Measurements from ENCODE around the gene PDCL2.
"Not testable (repeated sequence)": the region's sequence is repeated elsewhere in the genome, so short reads cannot be mapped to it uniquely, and the experiment has no call there.

PDCL2 gene

GRCh38 chr4:55560096-55560495 lies 31.9 kb downstream of the PDCL2 start:
- no peak for TF ChIP-seq ZNF274 (IDR thresholded peaks at IDR 0.05; ENCODE audit: low read depth, low read length)

GRCh38 chr4:55554453-55555030 lies 37.5 kb downstream of the PDCL2 start:
- TF ChIP-seq ZNF274 (IDR thresholded peaks at IDR 0.05; ENCODE audit: low read depth, low read length), result no peak
- H3K4me3 ChIP-seq (ENCODE audit: low read length), result no peak overlapping the region

More at GRCh38 chr4:55560096-55560495, 31.9 kb downstream of the PDCL2 start:
- no peak overlapping the region for H3K4me3 ChIP-seq (ENCODE audit: low read length)

- H3K4me3 ChIP-seq (ENCODE audit: low read length), result peak overlapping the region; percentile 46; the same call in 1 of the 2 replicates
- TF ChIP-seq ZNF274 (IDR thresholded peaks at IDR 0.05; ENCODE audit: low read depth, low read length), result no peak
These were observed 38.4 kb downstream of the PDCL2 start for GRCh38 chr4:55553441-55554201.

- not testable (repeated sequence) for H3K4me3 ChIP-seq (ENCODE audit: low read length)
These were observed 40.1 kb downstream of the PDCL2 start for GRCh38 chr4:55551964-55552363.

- TF ChIP-seq ZNF274 (IDR thresholded peaks at IDR 0.05; ENCODE audit: low read depth, low read length), result no peak
- no peak overlapping the region for H3K4me3 ChIP-seq (ENCODE audit: low read length)
These were observed 42.2 kb downstream of the PDCL2 start for GRCh38 chr4:55549888-55550287.

- TF ChIP-seq ZNF274 (IDR thresholded peaks at IDR 0.05; ENCODE audit: low read depth, low read length), result no peak
- no peak overlapping the region for H3K4me3 ChIP-seq (ENCODE audit: low read length)
These were observed 44.1 kb downstream of the PDCL2 start for GRCh38 chr4:55547918-55548317.

- no peak for TF ChIP-seq ZNF274 (IDR thresholded peaks at IDR 0.05; ENCODE audit: low read depth, low read length)
- H3K4me3 ChIP-seq (ENCODE audit: low read length), result peak overlapping the region; percentile 90
These were observed 44.6 kb downstream of the PDCL2 start for GRCh38 chr4:55547466-55547770.

- no peak for TF ChIP-seq ZNF274 (IDR thresholded peaks at IDR 0.05; ENCODE audit: low read depth, low read length)
- peak within 1 kb of the TSS; percentile 90 for H3K4me3 ChIP-seq (ENCODE audit: low read length)
These were observed 45.1 kb downstream of the PDCL2 start, which contains the start of gene CLOCK for GRCh38 chr4:55546756-55547465. Gene CLOCK (minus strand): TSS chr4:55546909. CDS start chr4:55482785, 64,124 bp downstream.

- no peak for TF ChIP-seq ZNF274 (IDR thresholded peaks at IDR 0.05; ENCODE audit: low read depth, low read length)
- peak overlapping the region; percentile 90 for H3K4me3 ChIP-seq (ENCODE audit: low read length)
These were observed 45.6 kb downstream of the PDCL2 start for GRCh38 chr4:55546506-55546755.

GRCh38 chr4:55545641-55546505 lies 46.2 kb downstream of the PDCL2 start:
- peak overlapping the region; percentile 90 for H3K4me3 ChIP-seq (ENCODE audit: low read length)
- TF ChIP-seq ZNF274 (IDR thresholded peaks at IDR 0.05; ENCODE audit: low read depth, low read length), result no peak

GRCh38 chr4:55545151-55545550 lies 46.9 kb downstream of the PDCL2 start:
- TF ChIP-seq ZNF274 (IDR thresholded peaks at IDR 0.05; ENCODE audit: low read depth, low read length), result no peak
- peak overlapping the region; percentile 90 for H3K4me3 ChIP-seq (ENCODE audit: low read length)

GRCh38 chr4:55543858-55544257 lies 48.2 kb downstream of the PDCL2 start:
- no peak overlapping the region for H3K4me3 ChIP-seq (ENCODE audit: low read length)

GRCh38 chr4:55540271-55540670 lies 51.8 kb downstream of the PDCL2 start:
- no peak overlapping the region for H3K4me3 ChIP-seq (ENCODE audit: low read length)
- no peak for TF ChIP-seq ZNF274 (IDR thresholded peaks at IDR 0.05; ENCODE audit: low read depth, low read length)

More at GRCh38 chr4:55543858-55544257, 48.2 kb downstream of the PDCL2 start:
- TF ChIP-seq ZNF274 (IDR thresholded peaks at IDR 0.05; ENCODE audit: low read depth, low read length), result no peak

- TF ChIP-seq ZNF274 (IDR thresholded peaks at IDR 0.05; ENCODE audit: low read depth, low read length), result no peak
- no peak overlapping the region for H3K4me3 ChIP-seq (ENCODE audit: low read length)
These were observed 52.4 kb downstream of the PDCL2 start for GRCh38 chr4:55539658-55540057.

Data from GM08714 (cell line).